Activated CD4-positive, CD25-positive, alpha-beta regulatory T cell treated with anti-CD3 and anti-CD28 coated beads, Interleukin-2, amount 50 U/mL, for 72 hours (primary cell): Measurements from ENCODE around the gene SH3RF3.
"Not testable (repeated sequence)": the region's sequence is repeated elsewhere in the genome, so short reads cannot be mapped to it uniquely, and the experiment has no call there.

Source experiments
- DNase-seq: peaks from one replicate; pipeline ENCODE4 v3.0.0; 2021

SH3RF3 gene

DNA sequence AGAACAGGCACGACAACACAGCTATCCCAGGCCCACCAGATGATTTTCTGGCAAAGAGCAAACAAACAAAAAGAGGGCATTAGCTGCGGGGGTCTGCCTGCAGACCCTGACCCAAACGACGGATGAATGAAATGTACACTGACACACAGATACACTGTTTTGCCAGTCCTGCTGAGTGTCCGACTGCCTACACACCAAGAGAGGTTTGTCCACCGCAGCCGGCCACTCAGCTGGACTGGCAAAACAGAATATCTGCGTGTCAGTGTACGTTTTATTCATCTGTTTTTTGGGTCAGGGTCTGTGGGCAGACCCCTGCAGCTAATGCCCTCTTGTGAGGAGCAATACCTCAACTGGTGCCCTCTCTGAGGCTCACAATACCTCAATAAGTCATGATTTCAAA is 10.7 kb upstream of the SH3RF3 start:
- no peak for DNase-seq

DNA sequence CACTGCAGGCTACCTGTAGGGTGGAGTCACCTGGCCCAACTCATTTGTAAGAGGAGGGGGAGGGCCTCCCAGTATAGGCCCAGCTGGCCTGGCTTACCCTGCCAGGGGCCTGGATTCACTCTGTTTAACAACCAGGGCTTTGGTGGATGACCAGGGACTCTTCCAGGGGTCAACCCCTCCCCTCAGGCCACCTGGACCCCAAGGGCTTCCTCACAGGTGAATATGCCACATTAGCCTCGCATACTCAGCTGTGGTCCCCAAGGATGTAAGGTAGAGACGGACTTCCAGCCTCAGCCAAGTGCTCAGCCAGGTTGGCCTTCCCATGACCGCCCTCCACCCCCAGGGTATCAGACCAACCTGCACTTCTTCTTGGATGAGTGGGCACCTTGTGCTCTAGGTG is 8.8 kb upstream of the SH3RF3 start:
- no peak for DNase-seq

DNA sequence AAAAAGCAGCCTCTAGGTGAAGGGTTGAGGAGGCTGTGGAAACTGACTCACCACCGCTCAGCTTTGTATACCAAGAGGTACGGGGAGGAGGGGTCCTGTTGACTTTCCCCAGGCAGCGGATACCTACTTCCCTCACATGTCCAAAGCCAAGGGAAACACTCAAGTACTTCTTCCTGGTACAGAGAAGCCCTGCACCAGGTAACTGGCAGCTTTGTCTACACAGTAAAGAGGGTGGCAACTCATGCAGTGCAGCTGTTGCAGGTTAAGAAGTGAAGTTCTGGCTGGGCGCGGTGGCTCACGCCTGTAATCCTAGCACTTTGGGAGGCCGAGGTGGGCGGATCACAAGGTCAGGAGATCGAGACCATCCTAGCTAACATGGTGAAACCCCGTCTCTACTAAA is 8.3 kb upstream of the SH3RF3 start:
- DNase-seq, result not testable (repeated sequence)

DNA sequence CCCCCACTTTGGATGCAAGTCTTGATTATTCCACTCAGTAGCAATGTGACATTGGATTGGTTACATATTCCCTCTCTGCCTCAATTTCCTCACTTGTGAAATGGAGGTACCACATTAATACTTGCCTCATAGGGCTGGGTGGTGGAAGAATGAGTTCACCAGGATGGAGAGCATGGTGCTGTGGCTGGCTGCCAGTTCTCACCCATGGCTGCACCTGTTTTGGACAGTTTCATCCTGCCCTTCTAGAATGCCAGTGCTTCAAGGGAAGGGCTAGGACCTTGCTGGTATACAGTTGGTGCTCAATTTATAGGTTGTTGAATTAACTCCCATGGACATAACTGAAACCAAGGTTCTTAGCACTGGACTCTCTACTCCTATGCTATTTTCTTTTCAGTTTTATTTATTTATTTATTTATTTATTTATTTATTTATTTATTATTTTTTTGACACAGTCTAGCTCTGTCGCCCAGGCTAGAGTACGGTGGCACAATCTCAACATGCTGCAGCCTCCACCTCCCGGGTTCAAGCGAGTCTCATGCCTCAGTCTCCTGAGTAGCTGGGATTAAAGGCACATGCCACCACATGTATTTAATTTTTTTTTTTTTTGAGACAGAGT is 5.3 kb upstream of the SH3RF3 start:
- DNase-seq, result no peak

DNA sequence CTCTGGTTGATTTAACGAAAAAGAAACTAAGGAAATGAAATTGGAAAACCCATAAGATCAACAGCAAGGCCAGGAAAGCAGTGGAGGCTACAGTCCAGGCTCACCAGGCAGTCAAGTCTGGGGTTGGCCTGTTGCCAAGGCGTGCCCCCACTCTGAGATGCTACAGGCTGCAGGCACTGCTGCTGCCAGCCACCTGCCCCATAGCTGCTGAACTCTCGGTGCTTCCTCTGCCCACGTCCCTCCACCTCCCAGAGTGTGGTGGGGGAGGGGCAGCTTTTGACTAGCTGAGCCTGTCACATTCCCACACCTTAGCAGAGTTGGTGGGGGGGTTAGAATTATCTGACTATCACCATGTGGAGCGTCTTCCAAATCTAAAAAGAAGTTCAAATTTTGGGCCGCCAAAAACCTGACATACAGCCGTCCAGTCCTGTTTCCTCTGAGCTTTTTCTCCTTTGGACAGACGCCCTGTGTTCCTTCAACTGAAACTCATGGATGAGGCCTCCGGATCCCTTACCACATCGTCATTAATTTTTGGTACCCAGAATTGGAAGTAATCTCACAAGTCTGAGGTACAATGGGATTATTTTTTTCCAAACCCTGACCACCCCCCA is 3.9 kb upstream of the SH3RF3 start:
- no peak for DNase-seq

DNA sequence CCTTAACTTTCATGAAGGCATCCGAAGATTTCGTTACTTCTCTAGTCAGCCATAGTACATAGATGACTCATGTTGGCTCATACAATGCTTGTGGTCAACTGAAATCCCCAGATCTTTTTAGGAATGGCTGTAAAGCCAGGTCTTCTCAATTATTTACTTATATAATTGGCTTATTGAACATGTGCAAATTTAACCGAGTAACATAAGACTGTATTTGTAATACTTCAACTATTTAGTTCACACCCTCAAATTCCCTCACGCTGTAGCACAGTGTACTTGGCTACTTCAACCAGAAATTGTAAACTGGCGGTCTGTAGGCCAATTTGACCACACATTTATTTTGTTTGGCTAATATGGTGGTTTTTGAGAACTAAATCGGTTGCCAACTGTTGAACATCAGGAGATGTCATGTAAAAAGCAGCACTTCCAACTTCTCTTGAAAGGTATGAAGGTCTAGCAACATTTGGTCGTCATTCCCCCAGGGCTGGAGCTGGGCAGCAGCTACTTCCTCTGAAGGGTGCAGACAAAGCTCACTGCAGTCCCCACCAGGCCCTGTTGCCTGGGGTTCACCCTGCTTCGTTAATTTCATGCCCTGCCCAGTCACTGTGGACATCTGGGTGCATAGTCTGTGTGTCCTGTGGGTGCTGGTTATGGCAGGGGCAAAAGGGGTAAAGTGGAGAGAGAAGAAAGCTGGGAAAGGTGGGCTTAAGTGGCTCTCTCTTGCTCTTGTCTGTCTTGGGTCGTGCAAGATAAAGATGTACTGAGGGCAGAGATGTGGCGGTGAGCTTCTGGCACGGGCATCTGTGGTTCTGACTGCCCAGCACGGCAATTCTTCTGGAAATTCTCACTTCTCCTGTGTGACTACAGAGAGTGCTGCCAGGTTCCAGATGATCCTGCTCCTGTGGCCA is 3.2 kb upstream of the SH3RF3 start:
- no peak for DNase-seq

DNA sequence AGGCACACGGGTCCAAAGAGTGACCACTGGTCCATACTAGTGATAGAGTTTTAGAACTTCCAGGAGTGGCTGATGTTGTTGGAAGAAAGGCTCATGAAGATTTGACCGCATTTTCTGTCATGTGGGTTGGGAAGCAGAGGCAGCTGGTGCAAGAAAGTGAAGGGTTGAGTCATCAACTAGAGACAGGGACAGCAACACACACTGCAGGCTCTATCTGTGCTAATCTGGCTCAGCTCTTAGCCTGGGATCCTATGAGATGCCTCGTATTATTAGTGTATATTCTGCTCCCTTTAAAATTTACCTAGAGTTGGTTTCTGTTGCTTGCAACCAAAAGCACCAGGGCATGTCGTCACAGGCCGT is 2.5 kb upstream of the SH3RF3 start:
- DNase-seq, result no peak

DNA sequence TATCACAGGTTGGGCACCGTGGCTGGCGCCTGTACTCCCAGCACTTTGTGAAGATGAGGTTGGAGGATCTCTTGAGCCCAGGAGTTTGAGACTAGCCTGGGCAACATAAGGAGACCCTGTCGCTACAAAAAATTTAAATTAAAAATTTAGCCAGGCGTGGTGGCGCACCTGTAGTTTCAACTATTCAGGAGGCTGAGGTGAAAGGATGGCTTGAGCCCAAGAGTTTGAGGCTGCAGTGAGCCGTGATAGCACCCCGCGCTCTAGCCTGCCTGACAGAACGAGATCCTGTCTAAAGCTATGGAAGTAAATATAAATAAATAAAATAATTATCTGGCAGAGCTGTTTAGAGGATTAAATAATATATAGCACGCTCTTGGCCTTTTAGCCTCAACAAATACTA is 1.4 kb upstream of the SH3RF3 start:
- DNase-seq, result no peak

DNA sequence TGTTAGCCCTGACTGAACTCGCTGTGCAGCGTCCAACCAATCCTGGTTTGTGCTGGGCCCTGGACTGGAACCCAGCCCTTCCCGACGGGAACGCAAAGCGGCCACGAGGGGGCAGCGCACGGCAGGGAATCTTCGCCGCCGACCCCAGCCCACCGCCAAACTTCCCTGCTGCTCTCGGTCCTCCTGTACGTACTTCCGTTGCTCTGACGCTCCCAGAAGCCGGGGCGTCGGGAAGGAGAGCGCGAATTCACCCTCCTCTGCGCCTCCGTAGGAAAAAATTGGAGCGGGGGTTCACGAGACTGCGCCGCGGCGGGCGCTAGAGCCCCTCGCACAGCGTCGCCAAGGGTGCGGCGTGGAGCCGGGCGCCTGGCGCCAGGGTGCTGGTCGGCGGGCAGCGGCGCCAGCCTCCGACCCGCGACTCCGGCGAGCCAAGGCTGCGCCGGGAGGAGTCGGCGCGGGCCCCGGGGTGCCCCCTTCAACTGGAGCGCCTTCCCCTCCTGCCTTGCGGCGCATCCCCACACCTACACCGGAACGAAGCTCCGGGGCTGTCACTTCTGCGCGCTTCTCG is 873 bp upstream of the SH3RF3 start:
- peak; percentile 68 for DNase-seq

DNA sequence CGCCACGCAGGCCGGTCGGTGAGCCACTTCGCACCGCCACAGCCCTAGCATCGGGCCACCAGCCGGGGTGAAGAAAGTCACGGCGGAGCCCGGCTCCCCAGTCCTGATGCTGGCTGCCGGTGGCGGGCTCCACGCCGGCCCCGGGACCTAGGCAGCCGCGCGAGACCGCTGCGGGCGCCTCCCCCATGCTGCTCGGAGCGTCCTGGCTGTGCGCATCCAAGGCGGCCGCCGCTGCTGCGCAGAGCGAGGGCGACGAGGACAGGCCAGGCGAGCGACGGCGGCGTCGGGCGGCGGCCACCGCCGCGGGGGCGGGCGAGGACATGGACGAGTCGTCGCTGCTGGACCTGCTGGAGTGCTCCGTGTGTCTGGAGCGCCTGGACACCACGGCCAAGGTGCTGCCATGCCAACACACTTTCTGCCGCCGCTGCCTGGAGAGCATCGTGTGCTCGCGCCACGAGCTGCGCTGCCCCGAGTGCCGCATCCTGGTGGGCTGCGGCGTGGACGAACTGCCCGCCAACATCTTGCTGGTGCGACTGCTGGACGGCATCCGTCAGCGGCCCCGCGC is 433 bp downstream of the SH3RF3 start:
- peak; percentile 40 for DNase-seq

DNA sequence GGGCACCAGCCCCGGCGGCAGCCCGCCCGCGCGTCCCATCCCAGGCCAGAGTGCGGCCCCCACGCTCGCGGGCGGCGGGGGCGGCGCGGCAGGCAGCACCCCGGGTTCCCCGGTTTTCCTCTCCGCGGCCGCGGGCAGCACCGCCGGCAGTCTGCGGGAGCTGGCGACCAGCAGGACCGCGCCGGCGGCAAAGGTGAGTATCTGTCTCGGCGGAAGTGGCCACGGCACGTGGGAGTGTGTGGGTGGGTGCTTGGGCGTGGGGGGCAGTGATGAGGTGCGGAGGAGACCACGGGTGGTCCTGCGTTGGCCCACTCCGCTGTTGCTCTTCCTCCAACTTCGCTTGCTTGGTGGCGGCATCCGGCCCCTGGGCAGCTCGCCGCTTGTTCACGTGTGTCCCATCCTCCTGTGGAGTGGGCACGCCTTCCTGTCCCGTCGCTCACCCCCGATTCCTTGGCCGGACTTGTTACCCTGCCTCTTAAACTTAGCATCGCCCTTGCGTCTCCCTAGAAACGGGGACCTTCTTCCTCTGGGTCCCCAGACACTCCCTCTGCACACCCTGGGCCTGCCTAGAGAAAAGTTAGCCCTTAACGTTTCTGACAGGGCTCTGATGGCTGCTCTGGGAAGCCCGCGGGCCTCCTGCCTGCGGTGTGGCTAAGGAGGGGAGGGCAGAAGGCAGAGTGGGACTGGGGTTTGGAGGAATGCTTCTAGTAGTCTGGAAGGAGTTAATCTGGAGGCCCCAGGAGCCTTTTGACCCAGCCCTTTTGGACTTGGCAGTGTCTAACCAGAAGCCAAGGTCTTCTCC is 1.1 kb downstream of the SH3RF3 start:
- no peak for DNase-seq

DNA sequence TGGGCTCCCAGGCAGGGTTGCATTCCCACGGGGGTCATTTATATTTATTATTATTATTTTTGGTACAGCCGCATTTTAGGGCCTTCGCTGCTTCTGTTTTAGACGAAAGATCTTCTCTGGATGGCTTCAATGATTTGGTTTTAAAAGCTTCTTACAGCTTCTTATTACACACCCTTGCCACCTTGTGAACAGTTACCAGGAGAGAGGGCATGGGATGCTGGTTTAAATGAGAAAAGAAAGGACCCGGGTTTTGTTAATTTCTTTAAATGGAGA is 1.7 kb downstream of the SH3RF3 start:
- no peak for DNase-seq

DNA sequence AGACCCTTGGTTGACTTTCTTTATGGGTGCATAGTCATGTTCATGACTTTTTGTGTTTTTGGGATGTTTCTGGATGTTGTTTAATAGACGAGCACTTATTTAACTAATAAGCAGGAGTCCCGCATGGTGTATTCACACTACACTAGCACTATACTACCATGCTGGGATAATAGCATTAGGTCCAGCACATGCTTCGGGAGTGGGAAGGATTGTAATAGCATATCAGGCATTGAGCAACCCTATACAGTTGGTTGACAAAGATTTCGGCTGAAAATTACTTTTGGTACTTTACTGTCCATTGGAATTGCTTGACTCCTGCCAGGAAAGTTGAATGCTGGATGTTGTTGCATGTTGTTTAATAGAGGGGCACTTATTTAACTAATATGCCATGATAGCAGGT is 2.8 kb downstream of the SH3RF3 start:
- no peak for DNase-seq

DNA sequence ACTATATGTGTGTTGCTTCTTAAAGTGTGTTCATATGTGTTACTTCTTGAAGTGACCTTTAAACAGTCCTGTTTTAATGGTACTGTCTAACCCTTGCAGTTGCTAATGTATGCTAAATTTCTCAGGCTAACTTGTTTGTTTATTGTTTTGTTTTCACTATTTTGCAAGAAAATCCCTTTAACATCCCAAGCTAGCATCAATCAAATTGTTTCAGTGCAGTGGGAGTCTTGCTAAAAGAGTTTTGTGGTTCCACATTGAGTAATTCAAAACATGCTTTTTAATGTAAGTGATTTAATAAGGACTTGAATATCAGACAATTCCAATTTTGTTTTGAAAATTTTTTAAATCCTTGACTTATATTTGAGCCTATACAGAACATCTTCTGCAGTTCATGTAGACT is 3.6 kb downstream of the SH3RF3 start:
- DNase-seq, result no peak

DNA sequence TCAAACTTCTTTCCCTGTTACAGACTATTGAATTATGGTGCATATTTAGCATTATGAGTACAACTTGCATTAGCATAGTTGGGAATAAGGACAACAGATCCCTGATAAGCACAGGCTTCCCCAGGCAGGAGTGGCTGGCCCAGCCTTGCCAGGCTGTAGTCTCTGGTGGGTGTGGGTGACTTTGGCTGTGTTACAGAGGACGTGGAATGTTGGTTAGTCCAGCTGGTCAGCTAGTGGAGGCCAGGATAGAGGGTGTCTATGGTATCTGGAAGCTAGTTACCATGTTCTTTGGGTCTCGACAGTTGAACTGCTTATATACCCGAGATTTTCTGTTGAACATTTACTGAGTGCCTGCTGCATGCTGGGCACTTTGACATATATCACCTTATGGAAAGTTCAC is 4.7 kb downstream of the SH3RF3 start:
- DNase-seq, result no peak

DNA sequence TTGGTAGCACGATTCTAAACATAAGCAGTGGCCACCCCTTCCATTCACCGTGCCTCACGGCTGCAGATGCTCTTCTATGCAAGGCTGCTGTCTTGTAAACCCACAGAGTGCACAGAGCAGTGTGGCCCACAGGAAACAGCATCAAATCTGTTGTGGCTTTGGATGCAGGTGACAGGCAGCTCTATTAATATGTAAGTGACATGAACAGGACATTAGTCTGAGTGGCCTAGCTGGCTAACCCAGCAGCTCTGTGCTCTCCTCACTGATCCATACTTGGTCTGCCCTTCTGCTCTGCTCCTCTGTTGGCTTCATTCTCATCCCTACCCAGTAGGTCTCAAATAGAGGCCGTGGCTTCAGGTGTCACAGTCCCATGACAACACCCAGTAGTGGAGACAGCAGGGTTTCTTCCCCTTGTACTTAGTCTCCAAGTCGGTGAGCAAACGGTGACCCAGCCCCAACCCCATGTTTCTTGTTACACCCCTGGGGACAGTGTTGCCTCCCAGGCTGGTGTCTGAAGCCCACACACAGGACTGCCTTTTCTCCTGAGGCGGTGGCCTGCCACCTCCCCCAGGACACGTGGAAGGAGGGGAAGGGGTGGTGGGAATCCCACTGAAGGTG is 5.8 kb downstream of the SH3RF3 start:
- no peak for DNase-seq

DNA sequence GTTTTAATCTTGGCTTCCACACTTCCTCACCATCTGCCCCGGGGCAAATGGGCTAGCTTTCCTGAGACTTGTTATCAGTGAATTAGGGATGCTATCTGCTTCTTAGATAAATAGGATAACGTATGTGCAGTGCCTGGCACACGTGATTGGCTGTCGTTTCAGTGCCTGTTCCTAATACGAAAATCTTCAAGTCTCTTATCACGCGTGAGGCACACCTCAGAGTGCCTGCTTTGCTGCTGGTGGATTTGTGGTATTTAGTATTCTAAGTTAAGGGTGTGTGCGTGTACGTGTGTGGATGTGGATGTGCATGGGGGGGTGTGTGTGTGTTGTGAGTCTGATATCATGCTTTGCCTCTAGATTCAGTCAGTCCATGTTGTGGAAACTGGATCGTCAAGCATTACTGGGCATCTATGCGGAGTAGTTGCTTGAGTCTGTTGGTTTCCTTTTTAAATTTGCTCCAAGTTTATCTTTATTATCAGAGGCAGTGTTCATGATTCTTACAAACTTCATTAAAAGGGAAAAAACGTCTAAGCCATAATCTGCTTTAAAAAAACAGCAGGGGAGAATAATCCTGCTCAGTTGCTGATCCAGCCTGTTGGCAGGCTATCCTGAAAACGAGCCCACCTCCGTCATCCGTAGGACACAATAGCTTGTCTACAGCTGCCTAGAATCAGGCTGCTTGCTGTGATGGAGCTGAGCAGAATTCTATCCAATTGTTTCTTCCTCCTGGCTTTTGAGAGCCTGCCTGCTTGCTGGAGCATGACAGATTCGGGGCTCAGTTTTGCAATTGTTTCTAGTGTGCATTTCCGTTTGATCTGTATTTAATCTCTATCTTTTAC is 6.6 kb downstream of the SH3RF3 start:
- no peak for DNase-seq

DNA sequence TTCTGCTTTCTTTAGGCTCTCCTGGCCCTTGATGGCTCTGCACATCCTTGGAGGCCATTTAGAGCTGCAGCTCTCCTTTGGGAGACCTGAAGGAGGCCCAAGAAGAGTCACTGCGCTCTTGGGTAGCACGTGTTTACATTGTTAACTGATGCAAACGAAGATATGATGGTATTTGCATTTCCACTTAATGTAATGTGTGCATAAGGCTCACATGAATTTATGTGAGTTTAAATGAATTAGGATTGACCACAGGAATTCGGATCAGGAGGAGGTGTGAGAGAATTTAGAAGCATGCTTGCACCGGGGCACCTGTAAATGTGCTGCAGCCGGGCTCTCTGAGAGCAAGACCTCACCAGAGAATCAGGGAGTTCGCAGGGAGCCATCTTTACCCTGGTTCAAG is 7.5 kb downstream of the SH3RF3 start:
- DNase-seq, result no peak

DNA sequence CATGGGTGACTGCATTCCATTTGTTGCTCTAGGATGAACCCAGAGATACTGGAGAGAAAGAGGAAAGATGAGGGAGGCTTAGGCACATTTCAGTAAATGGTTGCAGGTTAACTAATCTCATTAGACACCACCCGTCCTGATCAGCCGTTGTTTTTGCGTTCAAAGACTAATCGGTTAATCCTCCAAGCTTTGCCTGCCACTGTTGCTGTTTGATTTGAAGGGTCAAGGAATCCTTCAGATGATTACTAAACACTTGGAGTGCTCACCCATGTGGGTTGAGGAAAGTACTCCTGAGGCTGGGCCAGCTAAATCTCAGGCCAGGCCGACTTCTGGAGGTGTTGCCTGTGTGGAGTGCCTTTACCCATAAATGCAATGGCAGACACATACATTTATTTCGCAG is 8.6 kb downstream of the SH3RF3 start:
- no peak for DNase-seq

DNA sequence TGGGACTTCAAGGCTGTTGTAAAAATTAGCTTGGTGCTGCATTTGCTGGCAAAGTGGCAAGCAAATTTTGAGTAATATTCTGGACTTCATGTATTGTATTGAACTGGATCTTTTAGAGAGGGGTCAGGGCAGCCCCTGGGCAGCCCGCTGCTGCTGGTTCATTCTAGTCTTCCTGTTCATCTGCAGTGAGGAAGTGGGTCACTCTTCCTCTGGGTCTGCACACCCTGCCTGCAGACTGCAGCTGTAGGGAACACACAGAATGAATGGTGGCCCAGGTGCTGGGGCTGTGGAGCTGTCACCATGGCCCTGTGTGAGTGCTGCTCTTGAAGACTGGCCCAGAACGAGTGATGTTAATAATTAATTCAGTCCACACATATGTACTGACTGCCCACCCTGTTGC is 9.4 kb downstream of the SH3RF3 start:
- no peak for DNase-seq

DNA sequence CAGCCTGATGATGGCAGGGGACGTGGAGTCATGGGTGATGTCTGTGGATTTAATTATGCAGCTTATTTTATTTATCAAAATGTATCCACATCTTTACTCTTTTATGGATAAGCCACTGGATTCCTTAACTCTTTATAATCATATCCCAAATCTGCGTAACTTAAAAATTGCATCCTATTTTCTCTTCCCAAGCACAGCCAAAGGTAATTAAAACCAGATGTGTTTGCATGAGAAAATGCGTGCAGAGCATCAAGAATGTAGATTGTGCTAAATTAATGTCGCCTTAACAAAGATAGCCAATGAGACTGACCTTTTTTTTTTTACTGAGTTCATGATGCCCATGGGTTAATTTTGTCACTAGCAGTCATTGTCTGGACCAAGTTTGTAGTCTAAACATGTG is 10.0 kb downstream of the SH3RF3 start:
- DNase-seq, result no peak
